Upper lobe of right lung (tissue), 1 donor: Measurements from ENCODE around the gene PDCD6IP. TPM values are rescaled to one million over a fixed set of nuclear protein-coding genes. Genes with fewer than 3 reads are reported as not detected.

Source experiments
- ATAC-seq: fragments of 200-7000 bp; cut with Tn5 transposase; one replicate; pipeline ENCODE4 v1.9.1; 2020; ENCODE audit warnings: mild to moderate bottlenecking, moderate library complexity
- DNase-seq: peaks from one replicate; pipeline ENCODE4 v3.0.0-alpha.2; 2020
- H3K27ac ChIP-seq: fragments of 200-600 bp; one replicate; pipeline ENCODE4 v1.8.0; 2022
- H3K27me3 ChIP-seq: fragments of 200-600 bp; one replicate; pipeline ENCODE4 v1.8.0; 2022; ENCODE audit warnings: mild to moderate bottlenecking
- H3K36me3 ChIP-seq: fragments of 200-600 bp; one replicate; pipeline ENCODE4 v1.8.0; 2022
- H3K4me1 ChIP-seq: fragments of 200-600 bp; one replicate; pipeline ENCODE4 v1.8.0; 2022
- H3K4me3 ChIP-seq: fragments of 200-600 bp; one replicate; pipeline ENCODE4 v1.8.0; 2022; ENCODE audit warnings: mild to moderate bottlenecking
- H3K9me3 ChIP-seq: fragments of 200-600 bp; one replicate; pipeline ENCODE4 v1.8.0; 2022
- CTCF ChIP-seq: fragments of 200-600 bp; IDR thresholded peaks from one replicate; pipeline ENCODE4 v1.8.0; 2022; ENCODE audit warnings: antibody characterized with exemption
- intact Hi-C: fragments of 100-400 bp; cut with DNase I; formaldehyde crosslinking; loops from one replicate; pipeline ENCODE4 v1.11.0; 2022
- total RNA-seq: library from RNA; stranded (reverse); fragmentation: NEBNext Ultra II Directional; extraction: Animal tissue kit (Norgen Biotek cat#: 25700); gene quantifications from one replicate; pipeline ENCODE4 v1.2.1, GENCODE V29; 2021
- donor health status: DM: no; HTN: yes; CAD: no; lungs with severe emphysema.

PDCD6IP gene
- total RNA-seq, 1 donor from 2014 or later: 266 TPM

DNA sequence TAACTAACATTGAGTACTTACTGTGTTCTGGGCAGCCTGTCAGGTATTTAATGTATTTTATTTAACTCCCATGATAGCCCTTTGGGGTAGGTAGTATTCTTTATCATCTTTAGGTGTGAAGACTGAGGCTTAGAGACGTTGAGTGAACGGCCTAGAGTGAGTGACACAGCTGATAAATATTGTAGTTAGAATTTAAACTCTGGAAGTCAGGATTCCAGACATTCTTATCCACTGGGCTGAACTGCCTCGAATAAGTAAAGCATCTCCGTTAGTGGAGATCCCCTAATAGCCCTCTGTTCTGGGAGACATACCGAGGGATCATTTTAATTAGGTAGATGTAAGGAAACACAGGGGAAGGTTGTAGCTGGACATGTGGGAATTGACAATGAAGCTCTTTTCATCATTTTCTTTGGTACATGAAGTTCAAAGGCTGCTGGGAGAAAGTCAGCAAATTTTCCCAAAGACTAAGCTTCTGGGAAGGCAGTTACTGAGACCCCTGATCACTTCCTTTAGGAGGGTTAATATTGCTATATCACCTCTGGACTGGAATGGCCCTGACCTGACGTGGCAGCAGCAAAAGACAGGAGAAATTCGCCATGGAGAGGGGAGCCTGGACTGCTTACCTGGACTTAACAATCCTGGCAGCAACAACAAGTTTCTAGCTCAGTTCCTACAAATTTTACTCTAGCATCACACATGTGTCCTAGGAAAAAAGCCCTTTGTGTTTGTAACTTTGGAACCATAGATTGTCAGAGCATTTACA lies 11.7 kb upstream of the PDCD6IP start:
- no peak for TF ChIP-seq CTCF
- no peak for ATAC-seq
- DNase-seq: no peak
- Histone ChIP-seq H3K9me3 (no peaks in the 10 kb centered on the region), H3K36me3 (no peaks in the 10 kb centered on the region), H3K27ac (no peak overlapping the region), H3K27me3 (no peaks in the 10 kb centered on the region), H3K4me3 (peak overlapping the region; percentile 17), H3K4me1 (no peaks in the 10 kb centered on the region)
- intact Hi-C loops: loop anchor here (5.0 kb wide), 1 partner anchor 154 kb away; no protein-coding TSS in a partner anchor

- TF ChIP-seq CTCF: peak; percentile 86
- H3K36me3 ChIP-seq: no peaks in the 10 kb centered on the region
- no peaks in the 10 kb centered on the region for H3K4me1 ChIP-seq
- H3K9me3 ChIP-seq: no peaks in the 10 kb centered on the region
- H3K27ac ChIP-seq: no peak overlapping the region
- DNase-seq (peak; percentile 68), ATAC-seq (peak; percentile 91)
- H3K4me3 ChIP-seq: peak overlapping the region; percentile 17
- intact Hi-C loops: loop anchor here (5.0 kb wide), 1 partner anchor 155 kb away; no protein-coding TSS in a partner anchor
- H3K27me3 ChIP-seq: no peaks in the 10 kb centered on the region
Observed at GRCh38 chr3:33787328-33788009, 11.0 kb upstream of the PDCD6IP start.

DNA sequence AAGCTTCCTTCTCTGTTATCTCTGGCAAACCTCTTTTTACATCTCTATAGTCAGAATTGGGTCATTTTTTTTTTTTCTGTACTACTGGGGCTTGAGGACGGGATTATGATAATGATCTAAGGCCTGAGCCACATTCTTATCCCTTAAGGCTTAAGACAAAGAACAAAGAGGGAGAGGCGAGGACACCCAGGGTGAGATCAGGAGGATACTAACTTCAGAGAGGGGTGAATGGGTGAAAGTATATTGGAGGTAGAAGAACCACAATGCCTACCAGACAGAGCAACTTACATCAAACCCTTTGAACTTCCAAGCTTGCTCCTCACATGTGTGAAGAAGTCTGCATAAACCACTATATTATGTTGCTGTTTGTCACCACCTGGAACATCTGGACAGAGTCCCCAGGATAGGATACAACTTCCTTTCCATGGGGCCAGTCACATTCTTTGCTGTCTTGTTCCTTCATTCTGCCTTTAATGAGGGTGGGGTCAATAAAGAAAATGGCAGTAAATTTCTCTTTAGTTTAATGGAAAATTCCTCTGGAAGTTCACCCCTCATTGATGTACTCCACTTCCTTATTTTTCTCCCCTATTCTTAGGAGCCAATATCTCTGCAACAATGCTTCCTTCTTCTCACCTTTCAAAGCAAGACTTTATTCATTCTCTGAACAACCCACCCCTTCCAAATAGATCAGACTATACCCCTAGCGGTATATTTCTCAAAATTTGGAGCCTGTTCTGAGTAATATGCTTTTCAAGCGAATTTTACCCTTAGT lies 9.1 kb upstream of the PDCD6IP start:
- H3K36me3 ChIP-seq: no peaks in the 10 kb centered on the region
- DNase-seq (no peak), ATAC-seq (no peak)
- H3K27me3 ChIP-seq: no peaks in the 10 kb centered on the region
- TF ChIP-seq CTCF: no peak
- no peaks in the 10 kb centered on the region for H3K9me3 ChIP-seq
- H3K27ac ChIP-seq: no peak overlapping the region
- no peaks in the 10 kb centered on the region for H3K4me1 ChIP-seq
- H3K4me3 ChIP-seq: no peak overlapping the region
- intact Hi-C loops: loop anchor here (5.0 kb wide), 1 partner anchor 157 kb away; no protein-coding TSS in a partner anchor

DNA sequence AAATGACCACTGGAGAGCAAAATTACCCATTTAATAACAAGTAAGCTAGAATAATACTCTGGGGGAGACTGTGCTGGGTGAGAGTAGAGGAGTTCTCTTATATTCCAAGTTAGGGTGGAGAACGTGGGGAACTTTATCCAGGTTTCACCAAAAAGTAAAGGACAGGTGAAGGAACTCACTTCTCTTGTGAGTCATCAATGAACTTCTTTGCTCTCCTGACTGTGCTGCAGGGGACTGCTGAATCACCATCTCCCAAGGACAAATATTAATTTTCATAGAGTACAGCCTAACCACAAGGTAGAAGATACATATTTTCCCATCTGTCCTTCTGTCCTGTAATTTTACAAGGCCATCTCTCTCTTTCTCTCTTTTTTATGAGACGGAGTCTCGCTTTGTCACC lies 8.3 kb upstream of the PDCD6IP start:
- Histone ChIP-seq H3K27me3 (no peaks in the 10 kb centered on the region), H3K9me3 (no peaks in the 10 kb centered on the region), H3K4me3 (no peak overlapping the region), H3K27ac (no peak overlapping the region), H3K4me1 (no peaks in the 10 kb centered on the region), H3K36me3 (no peaks in the 10 kb centered on the region)
- ATAC-seq (no peak), DNase-seq (no peak)
- no peak for TF ChIP-seq CTCF
- intact Hi-C loops: no loop called here

GRCh38 chr3:33791477-33792166 lies 6.8 kb upstream of the PDCD6IP start:
- peak; percentile 88 for ATAC-seq
- DNase-seq: no peak
- intact Hi-C loops: no loop called here
- TF ChIP-seq CTCF: no peak
- no peaks in the 10 kb centered on the region for H3K36me3 ChIP-seq
- no peak overlapping the region for H3K27ac ChIP-seq
- H3K4me3 ChIP-seq: no peak overlapping the region
- no peaks in the 10 kb centered on the region for H3K9me3 ChIP-seq
- no peaks in the 10 kb centered on the region for H3K27me3 ChIP-seq
- H3K4me1 ChIP-seq: no peaks in the 10 kb centered on the region
